Uterus (tissue), 2 donors: ENCODE results near the gene PAPOLB.

Experiments
- CTCF ChIP-seq, 4 experiments: fragments of 200-600 bp in 2 of 4; fragments of 450-650 bp in 2 of 4; sonication (generic) in 2 of 4; IDR thresholded peaks; one replicate each; pipeline ENCODE4 v1.5.1; 2016 to 2019; ENCODE audit warnings: antibody characterized with exemption in 4 of 4, mild to moderate bottlenecking in 2 of 4, moderate library complexity in 1 of 4
- POLR2A ChIP-seq, 2 donors: fragments of 450-650 bp; IDR thresholded peaks; one replicate each; pipeline ENCODE4 v1.6.1; 2016; ENCODE audit warnings: antibody characterized with exemption in 2 of 2, mild to moderate bottlenecking in 1 of 2, moderate library complexity in 1 of 2

GRCh38 chr7:4833176-4833575 is 28.7 kb downstream of the PAPOLB start:
- TF ChIP-seq POLR2A (IDR thresholded peaks at IDR 0.05) (no peak), CTCF (IDR thresholded peaks at IDR 0.05) (no peak)
